SH-SY5Y (cell line): ENCODE measurements around the gene POLN.

ENCODE experiments used
- GATA2 ChIP-seq: IDR thresholded peaks from 2 replicates; pipeline ENCODE4 v1.6.1; 2011; ENCODE audit warnings: mild to moderate bottlenecking, low read depth, low read length
- GATA3 ChIP-seq: IDR thresholded peaks from 2 replicates; pipeline ENCODE4 v1.6.1; 2011; ENCODE audit warnings: low read depth, mild to moderate bottlenecking, low read length, moderate library complexity

The POLN gene

GRCh38 chr4:2241410-2242353 is at the start of gene POLN, which contains the start of gene HAUS3:
POLN (minus strand) TSS chr4:2242121; CDS start chr4:2229231, 12,890 bp downstream.
HAUS3 (minus strand) TSS chr4:2242121; CDS start chr4:2240946, 1,175 bp downstream.
- no peak for TF ChIP-seq GATA2
- TF ChIP-seq GATA3 = no peak

DNA sequence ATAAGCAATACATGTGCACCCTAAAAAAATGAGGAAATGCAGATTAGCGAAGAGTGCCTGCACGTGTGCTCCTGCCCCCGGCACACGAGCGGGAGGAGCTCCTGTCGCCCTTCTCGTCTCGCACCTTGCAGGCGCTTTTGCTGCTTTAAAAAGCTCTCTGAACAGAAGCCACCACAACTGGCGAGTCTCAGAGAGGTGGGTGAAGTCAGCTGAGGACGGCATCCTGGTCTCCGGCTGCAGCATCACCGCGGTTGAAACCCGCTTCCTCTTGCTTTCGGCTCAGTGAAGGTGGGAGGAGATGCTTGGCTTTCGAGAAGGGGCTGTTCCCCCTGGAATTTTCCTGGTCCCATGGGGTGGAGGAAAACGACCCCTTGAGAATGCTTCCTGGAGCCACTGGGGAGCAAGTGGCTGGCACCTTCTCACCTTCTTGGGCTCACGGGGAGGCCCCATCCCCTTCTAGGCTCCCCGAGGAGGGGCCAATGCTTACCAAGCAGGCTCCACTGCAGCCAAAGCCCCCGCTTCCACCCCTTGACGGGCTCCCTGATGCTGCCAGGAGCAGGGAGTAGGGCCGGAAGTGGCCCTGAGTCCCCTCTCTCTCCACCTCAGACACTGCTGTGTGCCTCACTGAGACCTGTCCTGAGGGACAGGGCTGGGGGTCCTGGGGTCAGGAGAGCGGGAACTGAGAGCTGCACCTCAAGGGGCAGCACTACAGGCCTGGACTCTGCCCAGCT is 49.2 kb upstream of the POLN start:
- TF ChIP-seq GATA3 (no peak), GATA2 (no peak)

GRCh38 chr4:2290488-2290887 is 48.6 kb upstream of the POLN start:
- no peak for TF ChIP-seq GATA3
- TF ChIP-seq GATA2 = no peak

DNA sequence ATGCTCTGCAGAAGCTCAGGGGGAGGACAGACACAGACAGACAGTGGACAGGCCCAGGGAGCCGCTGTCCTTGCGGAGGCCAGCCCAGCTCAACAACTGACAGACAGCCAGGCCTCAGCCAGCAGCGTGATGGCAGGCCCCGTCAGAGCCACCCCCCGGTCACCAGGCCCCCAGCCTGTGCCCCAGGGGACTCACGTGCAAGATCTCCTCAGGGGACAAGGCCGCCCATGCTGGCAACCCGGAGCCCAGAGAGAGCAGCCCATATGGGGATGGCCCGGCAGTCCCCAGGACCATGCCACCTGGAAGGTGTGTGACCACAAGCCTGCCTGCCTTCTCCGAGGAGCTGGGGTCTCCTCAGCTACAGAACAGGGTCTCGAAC is 48.0 kb upstream of the POLN start:
- no peak for TF ChIP-seq GATA3

DNA sequence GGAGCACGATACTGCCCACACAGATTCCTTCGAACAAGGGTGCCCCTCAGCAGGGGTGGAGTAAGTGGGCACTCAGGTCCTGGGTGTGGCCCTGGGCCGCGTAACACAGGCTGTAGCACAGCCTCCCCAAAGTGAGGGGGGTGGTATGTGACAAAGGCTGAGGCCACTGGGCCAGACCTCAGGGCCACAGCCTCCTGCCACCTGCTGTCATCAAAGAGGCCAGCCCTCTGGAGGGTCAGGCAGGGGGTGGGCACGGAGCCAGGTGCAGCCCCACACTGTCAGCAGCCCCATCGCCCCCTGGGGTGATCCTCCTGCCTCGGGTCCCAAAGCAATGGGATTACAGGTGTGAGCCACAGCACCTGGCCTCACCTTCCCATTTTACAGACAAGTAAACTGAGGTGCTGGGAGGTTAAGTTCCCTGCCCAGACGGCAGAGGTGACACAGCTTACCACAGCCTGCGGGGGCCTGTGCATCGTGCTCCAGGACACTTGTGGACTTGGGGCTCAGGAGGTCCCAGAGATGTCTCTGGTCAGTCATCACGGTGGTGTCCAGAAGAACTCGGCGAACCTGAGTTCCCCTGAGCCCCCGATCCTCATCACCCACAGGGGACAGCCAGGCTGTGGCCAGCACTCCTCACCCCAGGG is 47.5 kb upstream of the POLN start:
- TF ChIP-seq GATA2 = no peak
- no peak for TF ChIP-seq GATA3

DNA sequence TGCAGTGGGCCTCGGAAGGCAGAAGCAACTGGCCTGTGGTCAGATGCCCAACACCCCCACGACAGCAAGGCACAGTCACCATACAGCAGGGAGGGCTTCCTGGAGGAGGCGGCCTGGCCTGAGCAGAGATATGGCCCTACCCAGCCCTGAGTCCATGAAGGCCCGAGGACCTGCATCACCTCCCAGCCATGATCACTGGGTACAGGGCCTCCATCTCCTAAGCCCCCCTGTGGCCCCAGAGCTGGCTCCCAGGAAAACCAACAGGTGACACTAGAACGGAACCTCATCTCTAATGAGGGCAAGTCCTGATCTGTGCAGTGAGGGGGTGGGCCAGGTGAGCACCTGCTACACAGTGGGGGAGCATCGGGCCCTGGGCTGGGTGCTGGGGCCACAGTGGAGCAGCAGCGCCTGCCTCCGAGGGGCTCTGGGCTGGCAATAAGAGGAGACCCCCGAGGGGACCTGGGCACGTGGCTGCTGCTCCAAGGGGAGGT is 46.2 kb upstream of the POLN start:
- TF ChIP-seq GATA2 = no peak

DNA sequence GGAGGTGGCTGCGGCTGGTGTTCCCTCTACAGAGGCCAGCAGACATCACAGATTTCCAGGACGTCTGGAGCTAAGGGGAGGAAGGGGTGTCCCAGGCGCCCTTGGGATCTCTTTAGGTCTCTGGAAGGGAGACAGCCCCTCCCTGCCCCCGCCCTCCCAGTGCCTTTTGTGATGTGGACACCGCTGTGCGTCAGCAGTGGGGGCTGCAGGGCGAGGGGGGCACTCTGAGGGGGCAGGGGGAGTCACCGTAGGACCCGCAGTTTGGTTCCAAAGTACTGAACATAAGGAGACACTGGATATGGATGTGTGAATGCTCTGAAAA is 45.6 kb upstream of the POLN start:
- no peak for TF ChIP-seq GATA2
- no peak for TF ChIP-seq GATA3

- TF ChIP-seq GATA2 = no peak
- TF ChIP-seq GATA3 = no peak
These were observed 45.1 kb upstream of the POLN start for GRCh38 chr4:2286904-2287593.

DNA sequence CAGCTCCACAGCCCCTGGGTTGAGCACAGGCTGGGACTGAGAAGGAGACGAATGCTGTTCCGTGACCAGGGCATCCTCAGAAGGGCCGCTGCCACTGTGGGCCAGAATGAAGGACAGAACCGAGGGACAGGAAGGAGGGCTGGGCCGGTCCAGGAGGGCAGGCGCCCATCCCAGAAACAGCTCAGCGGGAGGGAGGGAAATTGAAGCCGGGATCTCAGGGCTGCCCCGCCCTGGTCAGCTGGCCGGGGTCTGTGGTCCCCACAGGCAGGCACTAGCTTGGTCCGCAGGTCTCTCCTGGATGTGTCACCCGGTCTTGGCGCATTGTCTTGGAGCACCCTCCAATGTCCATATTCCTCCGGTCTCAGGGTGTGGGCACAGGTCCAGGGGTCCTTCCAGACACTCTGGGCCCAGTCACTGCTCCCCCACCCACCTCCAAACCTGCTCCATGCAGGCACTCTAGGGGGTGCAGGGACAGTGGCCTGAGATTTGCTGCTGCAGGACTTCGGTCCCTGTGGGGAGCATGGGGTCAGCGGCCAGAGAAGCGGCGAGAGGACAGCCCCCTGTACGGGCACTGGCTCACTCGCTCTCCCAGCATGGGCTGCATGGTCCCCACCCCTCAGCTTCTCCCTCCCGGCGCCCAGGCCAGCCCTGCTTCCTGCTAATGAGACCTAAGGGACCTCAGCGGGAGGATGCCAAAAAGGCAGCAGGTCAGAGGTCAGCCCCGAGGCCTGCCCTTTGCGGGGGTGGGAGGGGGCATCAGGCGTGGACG is 43.9 kb upstream of the POLN start:
- TF ChIP-seq GATA3 = no peak

GRCh38 chr4:2284934-2285612 is 43.2 kb upstream of the POLN start:
- TF ChIP-seq GATA3 (no peak), GATA2 (no peak)

DNA sequence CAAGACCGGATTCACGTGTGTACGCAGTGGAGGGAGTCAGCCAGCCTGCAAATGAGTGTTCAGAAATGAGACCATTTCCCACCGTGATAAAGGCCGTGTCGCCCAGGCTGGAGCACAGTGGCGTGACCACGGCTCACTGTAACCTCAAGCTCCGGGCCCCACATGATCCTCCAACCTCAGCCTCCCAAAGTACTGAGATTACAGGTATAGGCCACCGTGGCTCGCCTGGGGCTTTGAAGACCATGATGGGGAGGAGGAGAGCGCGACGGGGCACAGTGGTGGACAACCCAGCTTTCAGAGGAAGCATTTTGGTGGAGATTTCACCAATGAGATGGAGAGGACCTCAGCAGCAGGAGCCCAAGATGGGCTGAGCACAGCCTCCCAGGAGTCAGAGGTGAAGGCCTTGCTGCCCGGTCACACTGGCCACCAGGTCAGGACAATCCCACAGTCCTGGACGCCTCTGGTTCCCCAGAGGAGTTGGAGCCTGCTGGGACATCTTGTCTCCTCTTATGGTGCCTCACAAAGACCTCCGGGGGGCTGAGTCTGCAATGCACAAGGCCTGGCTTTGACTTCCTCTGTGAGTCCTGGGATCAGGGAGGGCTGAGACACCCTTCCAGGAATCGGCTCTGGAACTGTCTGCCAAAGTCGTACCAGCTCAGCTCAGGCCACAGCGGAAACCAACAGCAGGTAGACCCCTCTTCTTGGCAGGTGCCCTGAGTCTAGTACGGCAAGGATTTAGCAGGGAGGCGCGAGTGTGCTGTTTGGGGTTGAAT is 42.4 kb upstream of the POLN start:
- TF ChIP-seq GATA2 = no peak
- no peak for TF ChIP-seq GATA3

GRCh38 chr4:2283199-2283711 is 41.3 kb upstream of the POLN start:
- TF ChIP-seq GATA2 (no peak), GATA3 (no peak)
